GDM1 (cell line): ENCODE measurements around the gene IRF8.
"Not testable (repeated sequence)": the region's sequence is repeated elsewhere in the genome, so short reads cannot be mapped to it uniquely, and the experiment has no call there.

Experiments
- DNase-seq: peaks from one replicate; lab custom pipeline; 2025; lab: John Stamatoyannopoulos, UW

Gene IRF8

GRCh38 chr16:85894266-85894665, 4.7 kb upstream of the IRF8 start:
- no peak for DNase-seq

- DNase-seq = no peak
These were observed 1.6 kb upstream of the IRF8 start for GRCh38 chr16:85897382-85897781.

GRCh38 chr16:85899444-85899843, 482 bp downstream of the IRF8 start:
- DNase-seq = no peak

- no peak for DNase-seq
These were observed 1.2 kb downstream of the IRF8 start for GRCh38 chr16:85900027-85900792.

- no peak for DNase-seq
These were observed 2.1 kb downstream of the IRF8 start for GRCh38 chr16:85901110-85901509.

GRCh38 chr16:85901773-85902365, 2.9 kb downstream of the IRF8 start:
- no peak for DNase-seq

- no peak for DNase-seq
These were observed 3.6 kb downstream of the IRF8 start for GRCh38 chr16:85902366-85903155.

- no peak for DNase-seq
These were observed 4.6 kb downstream of the IRF8 start for GRCh38 chr16:85903559-85903958.

- DNase-seq = no peak
These were observed 6.4 kb downstream of the IRF8 start for GRCh38 chr16:85905110-85906095.

- DNase-seq = no peak
These were observed 7.4 kb downstream of the IRF8 start for GRCh38 chr16:85906349-85906748.

GRCh38 chr16:85907231-85907630, 8.3 kb downstream of the IRF8 start:
- not testable (repeated sequence) for DNase-seq

GRCh38 chr16:85908444-85908843, 9.5 kb downstream of the IRF8 start:
- no peak for DNase-seq

GRCh38 chr16:85908889-85909589, 10.1 kb downstream of the IRF8 start:
- no peak for DNase-seq

GRCh38 chr16:85909932-85910853, 11.2 kb downstream of the IRF8 start:
- no peak for DNase-seq

GRCh38 chr16:85910854-85911247, 11.9 kb downstream of the IRF8 start:
- no peak for DNase-seq

GRCh38 chr16:85911251-85911930, 12.4 kb downstream of the IRF8 start:
- no peak for DNase-seq

GRCh38 chr16:85912211-85912974, 13.4 kb downstream of the IRF8 start:
- DNase-seq = no peak

GRCh38 chr16:85913141-85913601, 14.2 kb downstream of the IRF8 start:
- no peak for DNase-seq
